DND-41 (cell line): ENCODE measurements around the gene CTTNBP2.

ENCODE experiments used
- ATAC-seq: fragments of 200-7000 bp; cut with Tn5 transposase; 3 replicates; pipeline ENCODE4 v1.9.1; 2021; ENCODE audit warnings: low read depth; ENCODE audit not compliant: insufficient read depth
- DNase-seq: peaks from one replicate; pipeline ENCODE4 v3.0.0-alpha.2; 2020
- H2AFZ ChIP-seq: 2 replicates; pipeline ENCODE4 v1.6.0; 2012; ENCODE audit warnings: low read depth, low read length
- H3K27ac ChIP-seq: 2 replicates; pipeline ENCODE4 v1.5.1; 2012; ENCODE audit warnings: low read length, inconsistent platforms
- H3K27me3 ChIP-seq: fragments of 200-600 bp; sonication (generic); 2 replicates; pipeline ENCODE4 v1.6.0; 2012; ENCODE audit warnings: low read length, mild to moderate bottlenecking, inconsistent platforms; ENCODE audit not compliant: insufficient read depth, poor library complexity
- H3K36me3 ChIP-seq: 2 replicates; pipeline ENCODE4 v1.5.1; 2012; ENCODE audit warnings: low read length, inconsistent platforms; ENCODE audit not compliant: insufficient read depth
- H3K4me1 ChIP-seq: 2 replicates; pipeline ENCODE4 v1.5.1; 2012; ENCODE audit warnings: mild to moderate bottlenecking, low read length; ENCODE audit not compliant: insufficient read depth
- H3K4me2 ChIP-seq: 2 replicates; pipeline ENCODE4 v1.6.0; 2012; ENCODE audit warnings: mild to moderate bottlenecking, moderate library complexity, low read length, inconsistent platforms; ENCODE audit not compliant: insufficient read depth
- H3K4me3 ChIP-seq, 2 experiments: fragments of 200-600 bp in 1 of 2; shearing (Covaris generic) in 1 of 2; 2 replicates each; pipeline ENCODE4 v1.5.1; 2012 to 2016; ENCODE audit warnings: inconsistent platforms in 2 of 2, low read length in 2 of 2, mild to moderate bottlenecking in 2 of 2, low read depth in 1 of 2, moderate library complexity in 1 of 2
- H3K79me2 ChIP-seq: 2 replicates; pipeline ENCODE4 v1.6.0; 2012; ENCODE audit warnings: low read length, inconsistent platforms; ENCODE audit not compliant: insufficient read depth
- H3K9ac ChIP-seq: 2 replicates; pipeline ENCODE4 v1.6.0; 2012; ENCODE audit warnings: low read depth, mild to moderate bottlenecking, inconsistent platforms, low read length, moderate library complexity
- H3K9me3 ChIP-seq: 2 replicates; pipeline ENCODE4 v1.5.1; 2012; ENCODE audit warnings: low read length, moderate library complexity, mild to moderate bottlenecking, inconsistent platforms; ENCODE audit not compliant: insufficient read depth, severe bottlenecking
- H4K20me1 ChIP-seq: 2 replicates; pipeline ENCODE4 v1.6.0; 2012; ENCODE audit warnings: low read length; ENCODE audit not compliant: insufficient read depth
- CTCF ChIP-seq: IDR thresholded peaks from 2 replicates; pipeline ENCODE4 v1.5.1; 2012; ENCODE audit warnings: borderline replicate concordance, low read length, moderate library complexity, mild to moderate bottlenecking; ENCODE audit not compliant: poor library complexity, severe bottlenecking; ENCODE audit errors: extremely low read depth
- EZH2 ChIP-seq: IDR thresholded peaks from 3 replicates; pipeline ENCODE4 v1.6.1; 2012; ENCODE audit warnings: borderline replicate concordance, low read depth, mild to moderate bottlenecking, moderate library complexity, low read length, inconsistent platforms; ENCODE audit not compliant: severe bottlenecking

CTTNBP2 gene

GRCh38 chr7:117839507-117839906, 33.7 kb downstream of the CTTNBP2 start:
- Histone ChIP-seq H3K9me3 (no peaks in the 10 kb centered on the region), H3K27ac (no peak overlapping the region), H3K4me3 (no peak overlapping the region), H3K9ac (no peak overlapping the region), H3K36me3 (no peaks in the 10 kb centered on the region), H4K20me1 (no peaks in the 10 kb centered on the region), H3K4me1 (no peaks in the 10 kb centered on the region), H3K4me2 (no peak overlapping the region), H3K79me2 (no peaks in the 10 kb centered on the region), H3K27me3 (peaks cover under 1% of the 10 kb centered on the region), H2AFZ (no peak overlapping the region)
- ATAC-seq = no peak
- DNase-seq = no peak
- TF ChIP-seq EZH2 (no peak), CTCF (no peak)

GRCh38 chr7:117837841-117838240, 35.4 kb downstream of the CTTNBP2 start:
- Histone ChIP-seq H3K79me2 (no peaks in the 10 kb centered on the region), H3K4me3 (no peak overlapping the region), H3K9ac (no peak overlapping the region), H4K20me1 (no peaks in the 10 kb centered on the region), H3K36me3 (no peaks in the 10 kb centered on the region), H3K9me3 (no peaks in the 10 kb centered on the region), H3K27me3 (no peaks in the 10 kb centered on the region), H3K4me2 (no peak overlapping the region), H3K27ac (no peak overlapping the region), H2AFZ (no peak overlapping the region), H3K4me1 (no peaks in the 10 kb centered on the region)
- no peak for DNase-seq
- no peak for ATAC-seq
- TF ChIP-seq EZH2 = no peak

- H3K27me3 ChIP-seq = no peaks in the 10 kb centered on the region
- TF ChIP-seq EZH2 (no peak), CTCF (no peak)
- no peak for ATAC-seq
- no peak overlapping the region for H2AFZ ChIP-seq
- H3K4me3 ChIP-seq = no peak overlapping the region
- no peak overlapping the region for H3K9ac ChIP-seq
- no peaks in the 10 kb centered on the region for H3K36me3 ChIP-seq
- no peak overlapping the region for H3K4me2 ChIP-seq
- H4K20me1 ChIP-seq = no peaks in the 10 kb centered on the region
- no peak for DNase-seq
- no peaks in the 10 kb centered on the region for H3K9me3 ChIP-seq
- no peaks in the 10 kb centered on the region for H3K79me2 ChIP-seq
- no peaks in the 10 kb centered on the region for H3K4me1 ChIP-seq
- H3K27ac ChIP-seq = no peak overlapping the region
These were observed 38.1 kb downstream of the CTTNBP2 start for GRCh38 chr7:117835016-117835664.

GRCh38 chr7:117830422-117830954, 42.8 kb downstream of the CTTNBP2 start:
- no peaks in the 10 kb centered on the region for H3K36me3 ChIP-seq
- H3K27ac ChIP-seq = no peak overlapping the region
- H3K9ac ChIP-seq = no peak overlapping the region
- H3K79me2 ChIP-seq = no peaks in the 10 kb centered on the region
- no peak overlapping the region for H2AFZ ChIP-seq
- H4K20me1 ChIP-seq = no peaks in the 10 kb centered on the region
- H3K4me3 ChIP-seq = no peak overlapping the region
- H3K4me1 ChIP-seq = no peaks in the 10 kb centered on the region
- TF ChIP-seq EZH2 (no peak), CTCF (no peak)
- peaks cover 5% of the 10 kb centered on the region for H3K27me3 ChIP-seq
- H3K4me2 ChIP-seq = no peak overlapping the region
- ATAC-seq = no peak
- DNase-seq = no peak
- H3K9me3 ChIP-seq = no peaks in the 10 kb centered on the region
